HG03432 (cell line): ENCODE data around the gene SELENOS.

ENCODE experiments used
- ATAC-seq: cut with Tn5 transposase; IDR thresholded peaks from one replicate; pipeline ENCODE4 v1.9.1; 2021; ENCODE audit warnings: mild to moderate bottlenecking, moderate library complexity; ENCODE audit not compliant: unreplicated experiment

Gene SELENOS

DNA sequence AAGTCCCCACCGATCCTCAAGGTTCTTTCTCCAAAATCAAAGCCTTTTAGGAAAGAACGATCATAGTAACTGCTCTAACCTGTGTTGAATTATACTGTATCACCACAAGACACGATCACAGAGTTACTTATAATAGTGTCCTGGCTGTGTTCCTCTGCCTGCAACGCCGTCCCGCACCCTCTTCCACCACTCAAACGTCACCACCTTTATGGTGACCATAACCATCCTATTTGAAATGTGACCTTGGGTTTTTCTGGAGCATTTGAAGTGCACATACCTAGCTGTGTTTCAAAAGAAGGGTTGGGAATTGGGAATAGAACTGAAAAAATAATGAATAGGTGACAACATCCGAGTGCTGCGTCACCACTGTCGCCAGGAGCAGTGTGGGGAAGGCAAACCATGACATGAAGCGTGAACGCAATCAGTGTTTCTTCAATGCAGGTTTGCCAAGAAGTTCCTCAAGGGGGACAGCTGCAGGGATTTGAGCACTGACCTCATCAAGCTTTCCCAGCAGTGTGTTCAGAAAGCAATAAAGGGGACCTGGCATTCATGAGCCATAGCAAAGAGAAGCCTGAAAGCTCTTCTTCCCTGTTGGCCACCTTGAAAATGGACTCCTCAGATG lies 769 bp upstream of the SELENOS start:
- ATAC-seq: no peak

DNA sequence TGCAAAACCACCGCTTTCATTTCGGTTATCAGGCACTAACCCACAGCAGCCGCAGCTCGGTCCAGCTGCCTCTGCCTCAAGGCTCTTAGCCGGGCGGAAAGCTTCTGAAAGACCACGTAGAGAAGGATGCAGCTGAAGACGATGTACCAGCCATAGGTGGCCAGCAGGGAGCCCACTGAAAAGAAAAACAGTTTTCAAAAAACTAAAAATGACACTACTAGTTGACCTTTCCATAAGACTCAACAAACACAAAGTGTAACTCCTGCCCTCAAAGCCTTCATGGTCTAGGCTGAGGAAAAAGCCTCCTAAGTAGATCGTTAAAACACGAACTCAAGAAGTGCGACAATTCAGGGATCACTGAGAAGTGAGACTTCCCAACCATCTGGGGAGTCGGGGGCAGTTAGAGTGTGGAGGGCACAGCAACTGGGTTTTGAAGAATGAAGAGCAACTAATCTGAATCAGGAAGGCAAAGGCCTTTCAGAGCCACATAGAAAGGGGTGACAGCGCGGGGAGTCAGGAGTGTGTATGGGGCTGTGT lies 716 bp downstream of the SELENOS start:
- ATAC-seq: peak; percentile 36

- peak; percentile 37 for ATAC-seq
These were observed 2.3 kb downstream of the SELENOS start for GRCh38 chr15:101275018-101275417.

DNA sequence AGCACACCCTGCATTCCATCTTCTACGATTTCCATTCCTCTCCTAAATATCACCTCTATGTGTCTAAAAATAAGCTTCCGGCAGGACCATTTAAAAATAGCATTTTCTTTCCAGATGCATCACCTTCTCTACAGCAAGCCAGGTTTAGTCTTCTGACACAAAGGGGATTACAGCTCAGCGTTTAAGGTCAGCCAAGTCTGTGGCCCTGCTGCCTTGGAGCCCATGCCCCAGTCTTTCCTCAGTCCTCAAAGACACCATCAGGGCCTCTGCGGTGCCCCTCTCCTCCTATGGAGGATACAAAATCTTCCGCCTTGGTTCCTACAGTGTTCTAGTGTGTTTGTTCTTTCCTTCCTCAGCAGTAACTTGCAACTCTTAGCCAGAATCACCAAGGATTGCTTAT lies 3.8 kb downstream of the SELENOS start:
- no peak for ATAC-seq

DNA sequence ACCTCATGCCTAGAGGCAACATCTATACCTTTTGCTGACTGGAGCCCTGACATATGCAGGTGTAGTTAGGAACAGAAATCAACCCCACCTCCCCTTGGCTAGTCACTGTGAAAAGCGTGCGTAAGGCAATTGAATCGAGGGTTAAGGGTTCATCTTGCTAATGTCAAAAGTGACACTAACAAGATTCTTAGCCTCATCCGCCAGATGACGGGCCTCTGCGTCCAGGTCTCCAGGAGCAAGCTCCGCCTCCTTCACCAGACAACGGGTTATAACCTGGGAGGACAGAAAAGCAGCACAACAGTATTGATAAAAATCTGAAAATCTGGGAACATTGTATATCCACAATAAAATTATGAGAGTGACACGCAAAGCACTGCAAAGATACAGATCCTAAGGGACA lies 4.7 kb downstream of the SELENOS start:
- no peak for ATAC-seq

- no peak for ATAC-seq
These were observed 7.6 kb downstream of the SELENOS start for GRCh38 chr15:101269479-101270223.

- no peak for ATAC-seq
These were observed 9.8 kb downstream of the SELENOS start for GRCh38 chr15:101267320-101268104.

DNA sequence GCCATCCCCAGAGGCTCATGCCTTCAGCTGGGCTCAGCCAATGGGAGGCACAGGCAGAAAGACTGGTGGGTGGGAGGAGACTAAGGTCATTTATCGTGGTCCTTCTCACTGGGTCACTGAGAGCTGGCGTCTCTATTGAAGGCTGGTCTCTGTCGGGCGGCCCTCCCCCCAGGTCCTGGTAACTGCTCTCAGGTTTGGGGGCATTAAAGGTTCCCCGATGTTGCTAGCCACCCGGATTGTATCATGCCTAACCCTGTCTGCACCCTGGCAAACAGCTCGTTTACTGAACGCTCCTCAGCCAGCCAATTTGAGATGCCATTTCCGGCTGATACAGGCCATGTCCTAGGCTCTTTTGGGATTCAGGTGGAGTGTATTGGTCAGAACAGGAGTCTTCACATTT lies 10.5 kb downstream of the SELENOS start:
- no peak for ATAC-seq

- ATAC-seq: no peak
These were observed 11.3 kb downstream of the SELENOS start for GRCh38 chr15:101266034-101266433.

GRCh38 chr15:101264911-101265641 lies 12.2 kb downstream of the SELENOS start:
- peak; percentile 64 for ATAC-seq

DNA sequence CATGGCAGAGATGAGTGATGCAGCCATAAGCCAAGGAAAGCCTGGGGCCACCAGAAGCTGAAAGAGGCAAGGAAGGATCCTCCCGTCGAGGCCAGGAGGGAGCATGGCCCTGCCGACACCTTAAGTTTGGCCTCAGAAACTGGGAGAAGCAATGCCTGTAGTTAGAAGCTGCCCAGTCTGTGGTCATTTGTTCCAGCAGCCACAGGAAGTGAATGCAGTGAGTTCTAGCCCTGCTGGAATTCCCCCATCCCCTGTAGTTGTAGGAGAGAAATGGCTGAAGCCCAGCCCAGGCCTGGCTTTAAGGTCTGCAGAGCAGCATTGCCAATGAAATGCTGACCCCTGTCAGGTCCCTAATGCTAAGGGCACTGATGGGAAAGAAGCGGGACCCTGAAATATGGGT lies 13.3 kb downstream of the SELENOS start:
- peak; percentile 44 for ATAC-seq

DNA sequence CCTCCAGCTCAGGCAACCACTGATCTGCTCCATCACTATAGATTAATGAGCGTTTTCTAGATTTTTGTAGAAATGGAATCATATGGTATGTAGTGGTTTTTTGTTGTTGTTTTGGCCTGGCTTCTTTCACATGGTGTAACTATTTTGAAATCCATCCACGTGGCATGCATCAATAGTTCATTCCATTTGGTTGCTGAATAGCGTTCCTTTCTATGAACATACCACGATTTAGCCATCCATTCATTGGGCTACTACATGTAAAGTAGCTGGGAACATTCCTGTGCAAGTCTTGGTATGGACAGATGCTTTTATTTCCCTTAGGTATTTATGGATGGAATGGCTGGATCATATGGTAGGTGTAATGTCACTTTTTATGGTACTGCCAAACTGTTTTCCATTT lies 14.7 kb downstream of the SELENOS start:
- ATAC-seq: no peak

GRCh38 chr15:101258238-101259144 lies 18.8 kb downstream of the SELENOS start:
- ATAC-seq: no peak

DNA sequence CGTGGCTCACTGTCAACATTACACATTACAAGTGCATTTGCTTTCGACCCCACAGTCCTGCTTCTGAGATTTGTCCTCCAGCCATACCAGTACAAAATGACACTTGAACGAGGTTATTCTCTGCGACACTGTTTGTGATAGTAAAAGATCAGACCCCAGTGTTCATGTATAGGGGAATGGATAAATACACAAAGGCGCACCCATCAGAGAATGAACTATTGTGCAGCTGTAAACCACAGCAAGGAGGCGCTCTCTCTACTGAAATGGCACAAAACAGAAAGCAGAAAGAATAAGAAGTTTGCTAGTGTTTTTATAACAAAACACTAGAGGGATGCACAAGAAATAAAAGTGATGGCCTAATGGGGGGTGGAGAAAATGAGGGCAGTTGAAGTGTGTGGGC lies 20.5 kb downstream of the SELENOS start:
- no peak for ATAC-seq

- ATAC-seq: no peak
These were observed 21.6 kb downstream of the SELENOS start for GRCh38 chr15:101255615-101256241.

DNA sequence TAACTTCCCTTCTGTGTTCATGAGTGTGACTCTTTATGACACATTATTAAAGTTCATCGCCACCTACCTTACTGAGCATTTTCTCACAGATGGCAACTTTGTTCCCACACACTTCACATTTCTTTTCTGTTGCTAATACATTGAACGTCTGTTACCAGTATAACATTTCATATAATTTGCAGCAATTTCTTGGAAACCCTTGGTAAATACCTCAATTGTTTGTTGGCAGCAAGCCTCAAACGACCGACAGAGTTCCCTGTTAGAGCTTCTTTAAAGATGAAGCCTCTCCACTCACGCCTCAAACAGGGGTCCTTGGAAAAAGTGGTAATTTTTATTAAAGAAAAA lies 22.3 kb downstream of the SELENOS start:
- no peak for ATAC-seq

GRCh38 chr15:101254157-101255050 lies 22.9 kb downstream of the SELENOS start:
- no peak for ATAC-seq

- peak; percentile 1 for ATAC-seq
These were observed 24.4 kb downstream of the SELENOS start for GRCh38 chr15:101252836-101253235.
